Measurements from ENCODE around the gene GC. TPM values are rescaled to one million over a fixed set of nuclear protein-coding genes. Genes with fewer than 3 reads are reported as not detected.
A peak's percentile ranks its signal among the peaks of the same experiment; 100 is the strongest.

Gene GC
- total RNA-seq, 1 experiment from 2014 or later = not detected

DNA sequence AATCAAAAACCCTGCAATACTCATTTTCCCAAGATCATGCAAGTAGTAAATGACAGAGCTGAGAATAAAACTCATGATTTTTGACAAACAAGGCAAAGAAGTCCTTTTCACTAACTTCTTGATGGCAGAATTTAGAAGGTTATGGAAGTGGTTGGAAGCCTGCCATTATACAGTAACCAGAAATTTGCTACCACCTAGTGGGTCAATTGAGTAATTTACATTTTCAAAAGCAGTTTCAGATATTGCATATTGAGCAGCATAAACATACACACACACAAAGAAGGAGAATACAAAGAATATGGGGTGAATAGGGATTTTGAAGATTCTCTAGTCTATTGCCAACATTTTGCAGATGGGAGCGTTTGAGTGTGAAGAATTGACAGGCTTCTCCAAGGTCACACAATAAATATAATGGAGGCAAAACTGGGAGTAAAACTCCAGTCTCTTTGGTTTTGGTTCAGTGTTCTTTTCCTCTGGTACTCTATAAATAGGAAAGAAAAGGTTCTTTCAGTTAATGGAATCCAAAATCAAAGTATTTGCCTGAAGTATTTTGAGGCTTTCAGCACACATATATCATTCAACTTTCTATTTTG lies 70.2 kb downstream of the GC start:
- no peak overlapping the region for H2BK12ac ChIP-seq (ENCODE audit: insufficient read length, low read depth, low read length)
- H3K4ac ChIP-seq (ENCODE audit: low read depth, low read length) = no peak overlapping the region
- H3K14ac ChIP-seq (ENCODE audit: insufficient read depth, low read length) = no peak overlapping the region
- H3K27ac ChIP-seq (ENCODE audit: insufficient read length, low read depth, low read length) = no peak overlapping the region
- H3K79me2 ChIP-seq (ENCODE audit: insufficient read depth, low read length) = no peaks in the 10 kb centered on the region
- H3K18ac ChIP-seq (ENCODE audit: insufficient read length, low read depth, low read length) = no peak overlapping the region
- no peak overlapping the region for H3K56ac ChIP-seq (ENCODE audit: insufficient read length, low read depth, low read length)
- H2AK5ac ChIP-seq (ENCODE audit: insufficient read length, low read length) = no peak overlapping the region
- WGBS (ENCODE audit: extremely low coverage, insufficient read length, low lambda C conversion rate) = no CpG with 5 or more reads among the region's 1 CpG
- H3K9ac ChIP-seq (ENCODE audit: extremely low read depth, insufficient read length, low read length) = no peak overlapping the region
- no peak overlapping the region for H3K4me3 Mint-ChIP-seq
- no peak overlapping the region for H2BK15ac ChIP-seq (ENCODE audit: low read depth, low read length)
- no peaks in the 10 kb centered on the region for H3K4me1 ChIP-seq (ENCODE audit: insufficient read depth, low read length)
- no peak overlapping the region for H2BK20ac ChIP-seq (ENCODE audit: low read depth, low read length, poor library complexity, severe bottlenecking)
- TF ChIP-seq, protein P1, sequence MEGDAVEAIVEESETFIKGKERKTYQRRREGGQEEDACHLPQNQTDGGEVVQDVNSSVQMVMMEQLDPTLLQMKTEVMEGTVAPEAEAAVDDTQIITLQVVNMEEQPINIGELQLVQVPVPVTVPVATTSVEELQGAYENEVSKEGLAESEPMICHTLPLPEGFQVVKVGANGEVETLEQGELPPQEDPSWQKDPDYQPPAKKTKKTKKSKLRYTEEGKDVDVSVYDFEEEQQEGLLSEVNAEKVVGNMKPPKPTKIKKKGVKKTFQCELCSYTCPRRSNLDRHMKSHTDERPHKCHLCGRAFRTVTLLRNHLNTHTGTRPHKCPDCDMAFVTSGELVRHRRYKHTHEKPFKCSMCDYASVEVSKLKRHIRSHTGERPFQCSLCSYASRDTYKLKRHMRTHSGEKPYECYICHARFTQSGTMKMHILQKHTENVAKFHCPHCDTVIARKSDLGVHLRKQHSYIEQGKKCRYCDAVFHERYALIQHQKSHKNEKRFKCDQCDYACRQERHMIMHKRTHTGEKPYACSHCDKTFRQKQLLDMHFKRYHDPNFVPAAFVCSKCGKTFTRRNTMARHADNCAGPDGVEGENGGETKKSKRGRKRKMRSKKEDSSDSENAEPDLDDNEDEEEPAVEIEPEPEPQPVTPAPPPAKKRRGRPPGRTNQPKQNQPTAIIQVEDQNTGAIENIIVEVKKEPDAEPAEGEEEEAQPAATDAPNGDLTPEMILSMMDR (conservative IDR thresholded peaks at IDR 0.05) = peak; percentile 69
- H3T11ph ChIP-seq (ENCODE audit: low read length) = no peak overlapping the region
- H2AFZ ChIP-seq (ENCODE audit: low read length) = no peak overlapping the region
- H3K9me3 Mint-ChIP-seq = peaks cover 0 to 4% of the 10 kb centered on the region in 2 experiments; a peak in 1 of 5 replicates
- no peaks in the 10 kb centered on the region for H3K23me2 ChIP-seq (ENCODE audit: insufficient read length, low read depth, low read length, poor library complexity, severe bottlenecking)
- no peak overlapping the region for H2BK5ac ChIP-seq (ENCODE audit: insufficient read length, low read length)
- peaks cover 0 to 6% (median 2%) of the 10 kb centered on the region in 3 experiments; a peak in 2 of 7 replicates for H3K36me3 Mint-ChIP-seq (ENCODE audit: insufficient read depth in 1 of 3, low read depth in 3 of 3)
- no peaks in the 10 kb centered on the region for H3K27me3 ChIP-seq (ENCODE audit: insufficient read depth, low read length)
- H3K27ac Mint-ChIP-seq = no peak overlapping the region
- no peak overlapping the region for H4K8ac ChIP-seq (replicated peaks; ENCODE audit: insufficient read length, low read depth, low read length)
- no peak overlapping the region for H3K23ac ChIP-seq (ENCODE audit: insufficient read length, low read depth, low read length)
- no peak overlapping the region for H4K5ac ChIP-seq (ENCODE audit: insufficient read length, low read depth, low read length)
- no peaks in the 10 kb centered on the region for H4K20me1 ChIP-seq (ENCODE audit: control insufficient read depth, insufficient read depth, insufficient read length)
- H3K27me3 Mint-ChIP-seq (ENCODE audit: low read depth) = no peaks in the 10 kb centered on the region
- DNase-seq = no peak
- peaks cover 0 to 5% of the 10 kb centered on the region in 2 experiments; a peak in 1 of 4 replicates for H3K4me1 Mint-ChIP-seq
- H3K79me1 ChIP-seq (ENCODE audit: insufficient read depth, low read depth, low read length, poor library complexity, severe bottlenecking) = no peaks in the 10 kb centered on the region
- no peaks in the 10 kb centered on the region for H3K9me3 ChIP-seq (ENCODE audit: control insufficient read depth, low read depth, low read length)
- H2BK120ac ChIP-seq (ENCODE audit: low read depth, low read length, poor library complexity, severe bottlenecking) = no peak overlapping the region
- H3K4me2 ChIP-seq (ENCODE audit: insufficient read depth, insufficient read length, low read length) = no peak overlapping the region
- H4K91ac ChIP-seq (ENCODE audit: insufficient read length, low read depth, low read length) = no peak overlapping the region
